KG1 (cell line): ENCODE data around the gene OR52E5.

ENCODE experiments used
- DNase-seq: peaks from one replicate; lab custom pipeline; 2025; lab: John Stamatoyannopoulos, UW

OR52E5 gene

DNA sequence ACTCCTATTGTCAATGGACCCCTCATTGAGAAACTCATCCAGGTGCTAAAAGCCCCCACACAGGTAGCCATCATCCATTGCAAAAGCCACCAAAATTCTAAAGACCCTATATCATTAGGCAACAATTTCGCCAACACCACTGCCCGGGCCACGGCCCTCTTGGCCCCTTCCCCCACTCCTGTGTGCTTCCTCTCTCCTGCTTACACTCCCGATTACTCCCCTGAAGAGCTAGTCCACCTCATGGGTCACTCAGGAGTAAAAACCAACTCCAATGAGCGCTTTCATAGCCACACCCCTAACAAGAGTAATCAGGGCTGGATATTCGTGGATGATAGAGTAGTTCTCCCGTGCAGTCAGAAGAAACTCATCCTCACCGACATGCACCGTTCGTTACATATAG is 40.1 kb downstream of the OR52E5 start:
- no peak for DNase-seq

DNA sequence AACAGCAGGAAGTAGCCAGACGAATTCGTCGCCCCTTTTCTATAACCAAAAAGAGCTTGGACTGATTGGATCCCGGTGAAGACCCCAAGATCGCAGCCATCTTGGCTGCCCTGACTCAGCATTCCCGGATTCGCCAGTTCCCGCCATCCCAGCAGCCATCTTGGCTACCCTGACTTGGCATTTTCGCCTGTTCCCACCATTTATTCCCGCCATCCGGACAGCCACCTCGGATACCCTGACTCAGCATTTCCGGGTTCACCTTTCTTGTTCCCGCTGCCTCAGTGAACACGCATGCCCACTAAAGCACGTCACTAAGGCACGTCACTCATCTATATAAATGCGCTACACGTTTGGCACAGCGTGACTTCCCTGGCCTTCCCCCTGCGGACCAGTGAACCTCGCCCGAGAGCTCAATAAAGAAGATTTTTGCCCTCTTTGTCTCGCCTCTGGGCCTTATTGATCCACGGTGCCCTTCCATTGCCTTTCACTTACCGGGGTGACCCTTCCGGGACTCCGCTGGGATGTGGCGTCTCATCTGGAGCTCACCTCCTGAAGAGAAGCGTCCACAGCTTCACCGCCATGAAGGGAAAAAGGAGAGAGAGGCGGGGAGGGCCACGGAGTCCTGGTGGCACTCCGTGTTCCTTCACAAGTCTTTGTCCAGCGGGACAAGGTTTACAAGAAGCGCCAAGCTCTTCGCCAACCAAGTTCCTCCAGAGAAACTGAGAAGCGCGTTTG is 45.0 kb downstream of the OR52E5 start:
- DNase-seq = no peak

DNA sequence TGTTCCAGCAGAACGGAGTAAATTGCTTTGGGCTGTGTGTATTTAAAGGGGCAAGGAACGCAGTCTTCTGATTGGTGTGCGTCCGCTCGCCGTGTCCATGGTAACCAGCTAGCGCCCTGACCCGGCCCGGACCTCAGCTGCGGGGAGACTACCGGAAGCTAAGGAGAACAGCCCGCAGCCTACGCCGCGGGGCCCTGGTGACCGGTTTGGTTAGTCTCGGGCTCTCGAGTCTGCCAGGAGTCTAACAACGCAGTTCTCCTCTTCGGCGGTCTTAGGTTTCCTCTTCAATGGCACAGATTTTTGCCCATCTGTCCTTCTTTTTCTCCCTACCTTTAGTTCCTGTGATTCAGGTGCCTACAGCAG is 45.6 kb downstream of the OR52E5 start:
- no peak for DNase-seq

DNA sequence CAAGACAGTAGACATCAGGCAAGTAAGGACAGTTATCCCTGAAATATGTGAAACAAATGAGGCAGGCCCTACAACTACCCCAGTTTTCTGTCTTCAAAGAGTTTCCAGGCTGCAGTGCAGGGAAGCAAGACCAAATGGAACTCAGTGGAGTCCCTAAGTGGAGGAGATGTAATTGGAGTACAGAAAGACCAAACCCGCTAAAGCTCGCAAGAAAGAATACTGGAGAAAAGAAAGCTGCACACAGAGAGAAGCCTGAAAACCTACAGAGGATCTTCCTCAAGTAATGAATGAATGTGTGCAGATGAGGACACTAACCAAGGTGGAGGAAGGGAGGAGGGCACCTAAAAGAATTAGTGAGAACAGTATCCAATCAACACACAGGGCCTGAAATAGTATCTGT is 47.7 kb downstream of the OR52E5 start:
- no peak for DNase-seq

DNA sequence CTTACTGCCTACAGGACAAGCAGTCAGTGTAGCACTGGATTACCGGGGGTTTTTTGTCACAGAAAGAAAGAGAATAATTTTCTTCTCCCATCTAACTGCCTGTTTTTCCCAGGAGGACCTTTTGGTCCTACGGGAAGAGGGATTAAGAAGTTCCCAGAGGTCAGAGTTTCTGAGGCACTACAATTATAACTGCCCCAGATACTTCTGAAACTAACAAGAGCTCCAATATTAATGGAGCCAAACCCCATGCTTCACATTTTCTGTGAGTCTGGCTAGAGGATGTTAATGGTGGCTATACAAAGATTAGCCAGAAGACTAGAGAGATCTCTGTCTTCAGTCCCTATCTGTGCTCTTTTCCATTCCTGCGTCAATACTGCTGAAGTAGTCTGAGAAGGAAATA is 48.9 kb downstream of the OR52E5 start, which contains the start of gene OR56A3:
Gene OR56A3, plus strand, starts transcription at position 301 of the 400 bp plus-strand sequence. CDS start 5,096 bp downstream, outside the sequence.
- no peak for DNase-seq
